Gastroesophageal sphincter (tissue), 3 donors: ENCODE results near the gene KLF9.

Experiments used
- EP300 ChIP-seq: sonication (generic); formaldehyde crosslinking; IDR thresholded peaks from one replicate; pipeline ENCODE4 v1.6.1; 2017; ENCODE audit warnings: antibody characterized with exemption, mild to moderate bottlenecking
- POLR2A ChIP-seq, 2 donors: fragments of 450-650 bp; IDR thresholded peaks; one replicate each; pipeline ENCODE4 v1.6.1; 2017; ENCODE audit warnings: antibody characterized with exemption in 2 of 2, mild to moderate bottlenecking in 2 of 2, moderate library complexity in 1 of 2
- POLR2AphosphoS5 ChIP-seq: sonication (generic); formaldehyde crosslinking; IDR thresholded peaks from one replicate; pipeline ENCODE4 v1.6.1; 2017; ENCODE audit warnings: antibody characterized with exemption
- TF ChIP-seq, protein P1 (sequence below), 4 experiments: fragments of 200-600 bp in 2 of 4; fragments of 450-650 bp in 2 of 4; sonication (generic) in 1 of 4; IDR thresholded peaks; one replicate each; pipeline ENCODE4 v1.5.1; 2017 to 2019; ENCODE audit warnings: antibody characterized with exemption in 4 of 4, mild to moderate bottlenecking in 2 of 4, moderate library complexity in 2 of 4

DNA sequence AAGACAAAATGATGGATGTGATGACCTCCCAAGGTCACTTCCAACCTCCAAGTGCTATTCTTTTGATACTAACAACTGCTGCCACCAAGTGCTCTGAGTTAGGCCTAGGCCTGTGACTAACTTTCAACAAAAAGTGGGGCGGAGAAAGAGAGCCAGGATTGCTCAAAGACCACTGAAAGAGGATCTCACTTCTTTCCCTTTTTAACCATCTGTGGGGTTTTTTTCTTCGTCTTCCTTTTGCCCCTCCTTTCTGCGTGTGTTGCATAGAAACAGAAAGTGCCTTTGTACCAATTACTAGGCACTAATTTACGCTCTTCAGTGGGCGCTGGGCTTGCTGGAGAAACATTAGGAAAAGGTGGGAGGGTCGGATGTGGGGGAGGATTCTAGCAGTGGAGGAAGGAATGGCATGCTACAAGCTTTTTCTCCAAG is 8.0 kb downstream of the KLF9 start:
- TF ChIP-seq, protein P1, sequence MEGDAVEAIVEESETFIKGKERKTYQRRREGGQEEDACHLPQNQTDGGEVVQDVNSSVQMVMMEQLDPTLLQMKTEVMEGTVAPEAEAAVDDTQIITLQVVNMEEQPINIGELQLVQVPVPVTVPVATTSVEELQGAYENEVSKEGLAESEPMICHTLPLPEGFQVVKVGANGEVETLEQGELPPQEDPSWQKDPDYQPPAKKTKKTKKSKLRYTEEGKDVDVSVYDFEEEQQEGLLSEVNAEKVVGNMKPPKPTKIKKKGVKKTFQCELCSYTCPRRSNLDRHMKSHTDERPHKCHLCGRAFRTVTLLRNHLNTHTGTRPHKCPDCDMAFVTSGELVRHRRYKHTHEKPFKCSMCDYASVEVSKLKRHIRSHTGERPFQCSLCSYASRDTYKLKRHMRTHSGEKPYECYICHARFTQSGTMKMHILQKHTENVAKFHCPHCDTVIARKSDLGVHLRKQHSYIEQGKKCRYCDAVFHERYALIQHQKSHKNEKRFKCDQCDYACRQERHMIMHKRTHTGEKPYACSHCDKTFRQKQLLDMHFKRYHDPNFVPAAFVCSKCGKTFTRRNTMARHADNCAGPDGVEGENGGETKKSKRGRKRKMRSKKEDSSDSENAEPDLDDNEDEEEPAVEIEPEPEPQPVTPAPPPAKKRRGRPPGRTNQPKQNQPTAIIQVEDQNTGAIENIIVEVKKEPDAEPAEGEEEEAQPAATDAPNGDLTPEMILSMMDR (IDR thresholded peaks at IDR 0.05), result peak in 1 of 4 experiments; percentile 6
- TF ChIP-seq POLR2A (IDR thresholded peaks at IDR 0.05) (no peak), POLR2AphosphoS5 (peak; percentile 20), EP300 (no peak)
